Glomerular endothelial cell (primary cell): Measurements from ENCODE around the gene RANBP10. TPM values are rescaled to one million over a fixed set of nuclear protein-coding genes. Genes with fewer than 3 reads are reported as not detected.

Experiments used
- DNase-seq: peaks from one replicate; pipeline ENCODE4 v3.0.0-alpha.2; 2011; ENCODE audit warnings: low read depth, low spot score; ENCODE audit errors: extremely low read depth
- total RNA-seq: library from RNA; depleted of rRNA; stranded (reverse); fragments of >200 nt; gene quantifications from 2 replicates; pipeline ENCODE4 v1.2.3, GENCODE V29; 2015

The RANBP10 gene
- total RNA-seq, 1 donor from 2014 or later: 15.5 TPM

- DNase-seq: no peak
Measured at GRCh38 chr16:67749436-67750078, 56.8 kb downstream of the RANBP10 start.

- DNase-seq: no peak
Measured at GRCh38 chr16:67748834-67749233, 57.5 kb downstream of the RANBP10 start.

GRCh38 chr16:67746846-67747245 lies 59.5 kb downstream of the RANBP10 start:
- DNase-seq: no peak

- DNase-seq: no peak
Measured at GRCh38 chr16:67741118-67741517, 65.2 kb downstream of the RANBP10 start.

- DNase-seq: no peak
Measured at GRCh38 chr16:67740391-67740790, 66.0 kb downstream of the RANBP10 start.

- DNase-seq: no peak
Measured at GRCh38 chr16:67736858-67737257, 69.5 kb downstream of the RANBP10 start.

GRCh38 chr16:67734731-67735201 lies 71.6 kb downstream of the RANBP10 start:
- DNase-seq: no peak

GRCh38 chr16:67733734-67734470 lies 72.5 kb downstream of the RANBP10 start:
- DNase-seq: no peak

GRCh38 chr16:67731753-67732095 lies 74.6 kb downstream of the RANBP10 start:
- DNase-seq: no peak

- DNase-seq: no peak
Measured at GRCh38 chr16:67731071-67731752, 75.1 kb downstream of the RANBP10 start.

GRCh38 chr16:67730326-67730725 lies 76.0 kb downstream of the RANBP10 start:
- no peak for DNase-seq

GRCh38 chr16:67729636-67730248 lies 76.6 kb downstream of the RANBP10 start:
- DNase-seq: no peak

- DNase-seq: no peak
Measured at GRCh38 chr16:67727521-67728485, 78.6 kb downstream of the RANBP10 start.

GRCh38 chr16:67726106-67727034 lies 80.0 kb downstream of the RANBP10 start:
- DNase-seq: no peak

GRCh38 chr16:67723911-67724305 lies 82.5 kb downstream of the RANBP10 start:
- DNase-seq: no peak

GRCh38 chr16:67723151-67723910 lies 83.0 kb downstream of the RANBP10 start:
- no peak for DNase-seq

- no peak for DNase-seq
Measured at GRCh38 chr16:67720236-67720635, 86.1 kb downstream of the RANBP10 start.

GRCh38 chr16:67719778-67720144 lies 86.6 kb downstream of the RANBP10 start:
- no peak for DNase-seq
